ENCODE data around the gene AKT3. TPM values are rescaled to one million over a fixed set of nuclear protein-coding genes. Genes with fewer than 3 reads are reported as not detected.

Gene AKT3
- total and polyA plus RNA-seq, 2 of the 8 experiments (the other 6 are each of a cell fraction or from before 2014, with no cell fraction given), result 6.0 to 36.4 TPM

- Histone ChIP-seq H2BK20ac (ENCODE audit: low read length) (no peak overlapping the region), H2BK15ac (ENCODE audit: low read length) (no peak overlapping the region), H3K27me3 (replicated peaks in 1 of 4; ENCODE audit: control insufficient read depth in 3 of 4, extremely low read depth in 1 of 4, insufficient read depth in 3 of 4, low read length in 3 of 4) (no peaks in the 10 kb centered on the region), H4K5ac (ENCODE audit: insufficient read length, low read depth, low read length) (no peak overlapping the region), H3K4me2 (ENCODE audit: insufficient read depth in 1 of 2, low read depth in 2 of 2, low read length in 2 of 2) (no peak overlapping the region), H3K36me3 (ENCODE audit: control insufficient read depth in 2 of 4, insufficient read depth in 4 of 4, low read length in 3 of 4) (no peaks in the 10 kb centered on the region), H3K9me3 (ENCODE audit: insufficient read depth in 2 of 2, low read depth in 1 of 2, low read length in 1 of 2) (no peaks in the 10 kb centered on the region), H3K56ac (replicated peaks; ENCODE audit: insufficient read length, low read depth, low read length) (no peak overlapping the region), H3K4me1 (replicated peaks in 1 of 4; ENCODE audit: control insufficient read depth in 3 of 4, insufficient read depth in 4 of 4, low read length in 3 of 4) (peaks cover 0 to 3% (median 0%) of the 10 kb centered on the region in 4 experiments; a peak in 2 of 7 replicates), H2AFZ (ENCODE audit: low read length) (no peak overlapping the region), H2BK12ac (ENCODE audit: low read depth, low read length) (no peak overlapping the region), H3K23me2 (ENCODE audit: low read depth, low read length) (peaks cover 2% of the 10 kb centered on the region; the same call in 1 of the 2 replicates), H3K4ac (replicated peaks; ENCODE audit: insufficient read length, low read depth, low read length) (no peak overlapping the region), H3K14ac (ENCODE audit: insufficient read length) (no peak overlapping the region), H3K27ac (ENCODE audit: low read depth, low read length) (no peak overlapping the region), H3K79me1 (ENCODE audit: low read depth, low read length) (no peaks in the 10 kb centered on the region), H4K8ac (ENCODE audit: extremely low read depth, insufficient read depth, low read length) (no peak overlapping the region), H3K79me2 (ENCODE audit: control insufficient read depth in 1 of 2, insufficient read depth in 2 of 2, low read length in 2 of 2) (peaks cover 0 to 57% of the 10 kb centered on the region in 2 experiments; a peak in 3 of 4 replicates), H3K9ac (replicated peaks in 1 of 4; ENCODE audit: extremely low read depth in 1 of 4, low read depth in 3 of 4, low read length in 3 of 4) (no peak overlapping the region), H3K4me3 (ENCODE audit: extremely low read depth in 1 of 4, insufficient read depth in 2 of 4, low read depth in 3 of 4, low read length in 4 of 4) (no peak overlapping the region), H4K91ac (replicated peaks; ENCODE audit: insufficient read length, low read length) (no peak overlapping the region), H3K23ac (ENCODE audit: insufficient read length) (no peak overlapping the region), H2AK5ac (ENCODE audit: low read depth, low read length) (no peak overlapping the region), H3K18ac (ENCODE audit: extremely low read depth, low read length) (no peak overlapping the region), H2BK5ac (ENCODE audit: low read depth, low read length) (no peak overlapping the region), H2BK120ac (replicated peaks; ENCODE audit: low read depth, low read length) (no peak overlapping the region), H4K20me1 (replicated peaks in 1 of 2; ENCODE audit: control insufficient read depth in 1 of 2, insufficient read depth in 2 of 2, low read length in 2 of 2) (no peaks in the 10 kb centered on the region)
- ChIA-PET POLR2A (ENCODE audit: partially characterized antibody) (no interaction called here), CTCF (ENCODE audit: partially characterized antibody) (interaction anchor here (0.5 kb wide), 1 partner anchor 1474 kb away, joined by 3 read pairs; no protein-coding TSS in a partner anchor)
- DNase-seq (ENCODE audit: low read depth in 1 of 2, low spot score in 2 of 2) (no peak), FAIRE-seq (no peak)
- WGBS, 2 experiments (ENCODE audit: extremely low coverage in 1 of 2, insufficient coverage in 1 of 2, insufficient read length in 1 of 2, insufficient replicate concordance in 2 of 2, low coverage in 1 of 2, low lambda C conversion rate in 2 of 2, missing lambda C conversion rate in 1 of 2), result 91% methylated on average over 2 of the region's 2 CpGs; no CpG with 5 or more reads in 1 of the 2 experiments
- no peak for TF ChIP-seq HDAC2 (IDR thresholded peaks at IDR 0.05; ENCODE audit: borderline replicate concordance in 1 of 2, low read depth in 2 of 2, low read length in 2 of 2)
- TF ChIP-seq CEBPB (IDR thresholded peaks at IDR 0.05; ENCODE audit: low read depth, low read length), result no peak
- TF ChIP-seq MAFK (IDR thresholded peaks at IDR 0.05; ENCODE audit: low read depth, low read length), result no peak
- no peak for TF ChIP-seq SP4 (IDR thresholded peaks at IDR 0.05; ENCODE audit: low read length)
- TF ChIP-seq JUN (IDR thresholded peaks at IDR 0.05; ENCODE audit: low read depth, low read length), result no peak
- no peak for TF ChIP-seq PHF8 (conservative IDR thresholded peaks at IDR 0.05; ENCODE audit: low read depth, low read length)
- no peak for TF ChIP-seq YY1 (IDR thresholded peaks at IDR 0.05; ENCODE audit: low read depth, low read length)
- no peak for TF ChIP-seq BCL11A (IDR thresholded peaks at IDR 0.05; ENCODE audit: low read depth in 2 of 2, low read length in 2 of 2)
- no peak for TF ChIP-seq SIRT6 (IDR thresholded peaks at IDR 0.05; ENCODE audit: low read length)
- TF ChIP-seq, protein P1, sequence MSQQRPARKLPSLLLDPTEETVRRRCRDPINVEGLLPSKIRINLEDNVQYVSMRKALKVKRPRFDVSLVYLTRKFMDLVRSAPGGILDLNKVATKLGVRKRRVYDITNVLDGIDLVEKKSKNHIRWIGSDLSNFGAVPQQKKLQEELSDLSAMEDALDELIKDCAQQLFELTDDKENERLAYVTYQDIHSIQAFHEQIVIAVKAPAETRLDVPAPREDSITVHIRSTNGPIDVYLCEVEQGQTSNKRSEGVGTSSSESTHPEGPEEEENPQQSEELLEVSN (IDR thresholded peaks at IDR 0.05), result no peak
- no peak for TF ChIP-seq TAF1 (IDR thresholded peaks at IDR 0.05; ENCODE audit: low read depth, low read length)
- TF ChIP-seq EP300 (IDR thresholded peaks at IDR 0.05; ENCODE audit: borderline replicate concordance in 1 of 2, low read depth in 2 of 2, low read length in 2 of 2), result no peak
- TF ChIP-seq, protein P2, sequence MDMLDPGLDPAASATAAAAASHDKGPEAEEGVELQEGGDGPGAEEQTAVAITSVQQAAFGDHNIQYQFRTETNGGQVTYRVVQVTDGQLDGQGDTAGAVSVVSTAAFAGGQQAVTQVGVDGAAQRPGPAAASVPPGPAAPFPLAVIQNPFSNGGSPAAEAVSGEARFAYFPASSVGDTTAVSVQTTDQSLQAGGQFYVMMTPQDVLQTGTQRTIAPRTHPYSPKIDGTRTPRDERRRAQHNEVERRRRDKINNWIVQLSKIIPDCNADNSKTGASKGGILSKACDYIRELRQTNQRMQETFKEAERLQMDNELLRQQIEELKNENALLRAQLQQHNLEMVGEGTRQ (IDR thresholded peaks at IDR 0.05; ENCODE audit: low read length), result no peak
Measured at GRCh38 chr1:243845888-243846287, 4.2 kb downstream of the AKT3 start.

All from H1 (cell line).